ENCODE data around the gene FBXL19. TPM values are rescaled to one million over a fixed set of nuclear protein-coding genes. Genes with fewer than 3 reads are reported as not detected.

FBXL19 gene
- total and polyA plus RNA-seq, 2 of the 13 experiments (the other 11 are each of a cell fraction or from before 2014, with no cell fraction given) = 6.0 to 13.7 TPM

DNA sequence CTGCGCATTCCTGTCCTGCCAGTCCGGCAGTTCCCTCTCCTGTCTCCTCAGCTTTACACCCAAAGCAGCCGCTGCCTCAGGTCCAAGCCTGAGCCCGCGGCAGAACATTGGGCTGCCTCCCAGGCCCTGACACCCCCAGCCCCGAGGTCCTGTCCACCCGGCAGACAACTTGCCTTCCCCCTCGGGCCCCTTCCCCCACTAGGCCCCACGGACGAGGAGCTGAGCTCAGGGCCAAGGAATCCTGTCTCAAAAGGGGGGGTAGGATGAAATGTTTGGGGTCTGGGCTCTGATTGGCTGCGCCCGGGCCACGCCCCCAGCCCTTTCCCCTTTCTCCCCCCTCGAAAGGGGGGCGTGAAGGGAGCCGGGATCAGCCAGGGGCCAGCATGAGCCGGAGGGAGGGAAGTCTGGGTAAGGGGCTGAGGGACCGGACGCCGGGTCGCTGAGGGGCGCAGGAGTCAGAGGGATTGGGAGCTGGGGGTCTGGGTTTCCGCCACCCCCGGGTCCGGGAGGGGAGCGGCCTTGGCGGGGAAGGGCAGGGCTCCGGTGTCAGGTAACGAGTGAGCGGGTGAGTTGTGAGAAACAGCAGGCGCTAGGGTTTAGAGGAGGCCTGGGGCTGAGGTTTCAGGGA lies 27.0 kb upstream of the FBXL19 start, which contains the start of gene CTF1 (continued):
- TF ChIP-seq FIP1L1 (IDR thresholded peaks at IDR 0.05; ENCODE audit: borderline replicate concordance, insufficient read depth, low read depth, low read length) (no peak), BRD4 (CRISPR knock-in tag; IDR thresholded peaks at IDR 0.05) (0 out of 2 replicates have a peak, but pooled peaks have one; percentile 17), SMYD3 (CRISPR knock-in tag; IDR thresholded peaks at IDR 0.05) (no peak), ZBTB26 (CRISPR knock-in tag; IDR thresholded peaks at IDR 0.05; ENCODE audit: borderline replicate concordance) (no peak), KLF16 (CRISPR knock-in tag; IDR thresholded peaks at IDR 0.05) (no peak; a peak in 1 of 4 replicates), KLF11 (CRISPR knock-in tag; IDR thresholded peaks at IDR 0.05) (peak; percentile 81; the same call in 1 of the 2 replicates), MAFF (IDR thresholded peaks at IDR 0.05; ENCODE audit: low read depth, low read length) (no peak), ZFAT (CRISPR knock-in tag; conservative IDR thresholded peaks at IDR 0.05) (no peak), ZEB1 (IDR thresholded peaks at IDR 0.05; ENCODE audit: insufficient replicate concordance, low read depth) (no peak), ETV5 (CRISPR knock-in tag; IDR thresholded peaks at IDR 0.05; ENCODE audit: borderline replicate concordance) (no peak), ARNT2 (CRISPR knock-in tag; IDR thresholded peaks at IDR 0.05; ENCODE audit: low read depth) (no peak), E2F5 (CRISPR knock-in tag; conservative IDR thresholded peaks at IDR 0.05) (no peak), YEATS4 (CRISPR knock-in tag; IDR thresholded peaks at IDR 0.05; ENCODE audit: borderline replicate concordance) (0 out of 2 replicates have a peak, but pooled peaks have one; percentile 38), NFYB (CRISPR knock-in tag; IDR thresholded peaks at IDR 0.05) (peak; percentile 82)
- TF ChIP-seq, protein P1, sequence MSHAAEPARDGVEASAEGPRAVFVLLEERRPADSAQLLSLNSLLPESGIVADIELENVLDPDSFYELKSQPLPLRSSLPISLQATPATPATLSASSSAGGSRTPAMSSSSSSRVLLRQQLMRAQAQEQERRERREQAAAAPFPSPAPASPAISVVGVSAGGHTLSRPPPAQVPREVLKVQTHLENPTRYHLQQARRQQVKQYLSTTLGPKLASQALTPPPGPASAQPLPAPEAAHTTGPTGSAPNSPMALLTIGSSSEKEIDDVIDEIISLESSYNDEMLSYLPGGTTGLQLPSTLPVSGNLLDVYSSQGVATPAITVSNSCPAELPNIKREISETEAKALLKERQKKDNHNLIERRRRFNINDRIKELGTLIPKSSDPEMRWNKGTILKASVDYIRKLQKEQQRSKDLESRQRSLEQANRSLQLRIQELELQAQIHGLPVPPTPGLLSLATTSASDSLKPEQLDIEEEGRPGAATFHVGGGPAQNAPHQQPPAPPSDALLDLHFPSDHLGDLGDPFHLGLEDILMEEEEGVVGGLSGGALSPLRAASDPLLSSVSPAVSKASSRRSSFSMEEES (CRISPR knock-in tag; IDR thresholded peaks at IDR 0.05) = no peak

All from HepG2 (cell line).